ENCODE results near the gene ADAMTS18.

The ADAMTS18 gene

GRCh38 chr16:77262971-77263370 is 171.9 kb downstream of the ADAMTS18 start:
- ChIA-PET POLR2A (no interaction called here), CTCF (no interaction called here)
- TF ChIP-seq ZNF501 (tag by site-specific recombination; IDR thresholded peaks at IDR 0.05) (no peak), HOXD13 (CRISPR knock-in tag; IDR thresholded peaks at IDR 0.05; ENCODE audit: borderline replicate concordance) (no peak), ZNF354C (tag by site-specific recombination; IDR thresholded peaks at IDR 0.05; ENCODE audit: borderline replicate concordance, low read depth) (no peak), ZNF677 (tag by site-specific recombination; IDR thresholded peaks at IDR 0.05) (no peak), ZNF596 (tag by site-specific recombination; IDR thresholded peaks at IDR 0.05) (no peak), PBX3 (CRISPR knock-in tag; IDR thresholded peaks at IDR 0.05) (no peak), ZBTB7A (tag by site-specific recombination; IDR thresholded peaks at IDR 0.05; ENCODE audit: low read depth) (no peak), TSHZ1 (tag by site-specific recombination; IDR thresholded peaks at IDR 0.05; ENCODE audit: borderline replicate concordance) (no peak), ZNF26 (tag by site-specific recombination; IDR thresholded peaks at IDR 0.05) (no peak), ZNF239 (tag by site-specific recombination; IDR thresholded peaks at IDR 0.05) (no peak), ZNF521 (tag by site-specific recombination; IDR thresholded peaks at IDR 0.05) (no peak), PRDM2 (tag by site-specific recombination; IDR thresholded peaks at IDR 0.05; ENCODE audit: borderline replicate concordance) (no peak), MYNN (tag by site-specific recombination; IDR thresholded peaks at IDR 0.05; ENCODE audit: borderline replicate concordance) (no peak), IKZF3 (tag by site-specific recombination; IDR thresholded peaks at IDR 0.05) (no peak), ZNF398 (tag by site-specific recombination; IDR thresholded peaks at IDR 0.05) (no peak), ZNF610 (tag by site-specific recombination; IDR thresholded peaks at IDR 0.05; ENCODE audit: borderline replicate concordance) (no peak), ZNF664 (tag by site-specific recombination; IDR thresholded peaks at IDR 0.05) (no peak), ZNF776 (tag by site-specific recombination; IDR thresholded peaks at IDR 0.05; ENCODE audit: borderline replicate concordance) (no peak)
- H3K36me3 ChIP-seq (ENCODE audit: control insufficient read depth in 2 of 2, insufficient read depth in 1 of 2, low read length in 2 of 2), result no peaks in the 10 kb centered on the region
- no peaks in the 10 kb centered on the region for H3K9me3 ChIP-seq (ENCODE audit: control insufficient read depth, insufficient read depth, low read depth, low read length)
- H3K4me1 ChIP-seq (ENCODE audit: control insufficient read depth, insufficient read depth, low read length), result no peaks in the 10 kb centered on the region
- no peak overlapping the region for H3K4me3 ChIP-seq (ENCODE audit: low read depth, low read length)
- H3K27ac ChIP-seq (ENCODE audit: extremely low read depth, low read depth, low read length), result no peak overlapping the region

Measured in HEK293 (cell line).